GM23338 (cell line): Measurements from ENCODE around the gene FBXO45. TPM values are rescaled to one million over a fixed set of nuclear protein-coding genes. Genes with fewer than 3 reads are reported as not detected.

Source experiments
- ATAC-seq: fragments of 200-7000 bp; cut with Tn5 transposase; 3 replicates; pipeline ENCODE4 v1.9.1; 2020
- DNase-seq: peaks from one replicate; pipeline ENCODE4 v3.0.0-alpha.2; 2015; ENCODE audit warnings: low spot score
- H2AFZ ChIP-seq: fragments of 200-600 bp; sonication (generic); 2 replicates; pipeline ENCODE4 v1.8.0; 2016; ENCODE audit warnings: antibody characterized with exemption, mild to moderate bottlenecking, moderate library complexity
- H3F3A ChIP-seq: fragments of 200-600 bp; sonication (generic); replicated peaks from 2 replicates; pipeline ENCODE4 v1.8.0; 2017; ENCODE audit warnings: antibody characterized with exemption, mixed run types, low read depth
- H3K27ac ChIP-seq: fragments of 200-600 bp; sonication (generic); 2 replicates; pipeline ENCODE4 v1.6.1; 2016; ENCODE audit warnings: low read depth
- H3K27me3 ChIP-seq: fragments of 200-600 bp; sonication (generic); 2 replicates; pipeline ENCODE4 v1.8.0; 2016; ENCODE audit warnings: mild to moderate bottlenecking, mixed run types, moderate library complexity; ENCODE audit not compliant: insufficient read depth
- H3K36me3 ChIP-seq: fragments of 200-600 bp; sonication (generic); 2 replicates; pipeline ENCODE4 v1.8.0; 2016; ENCODE audit warnings: mild to moderate bottlenecking; ENCODE audit not compliant: insufficient read depth
- H3K4me1 ChIP-seq: fragments of 200-600 bp; sonication (generic); 2 replicates; pipeline ENCODE4 v1.8.0; 2016; ENCODE audit warnings: mild to moderate bottlenecking, moderate library complexity; ENCODE audit not compliant: insufficient read depth
- H3K4me2 ChIP-seq: fragments of 200-600 bp; sonication (generic); 2 replicates; pipeline ENCODE4 v1.7.1; 2017; ENCODE audit warnings: mixed run types
- H3K4me3 ChIP-seq: fragments of 200-600 bp; sonication (generic); 2 replicates; pipeline ENCODE4 v1.6.1; 2016; ENCODE audit warnings: mixed run types
- H3K79me2 ChIP-seq: fragments of 200-600 bp; sonication (generic); replicated peaks from 2 replicates; pipeline ENCODE4 v1.8.0; 2017; ENCODE audit warnings: mild to moderate bottlenecking; ENCODE audit not compliant: insufficient read depth
- H3K9me2 ChIP-seq: fragments of 200-600 bp; sonication (generic); 2 replicates; pipeline ENCODE4 v1.8.0; 2017; ENCODE audit not compliant: insufficient read depth
- H4K20me1 ChIP-seq: fragments of 200-600 bp; sonication (generic); replicated peaks from 2 replicates; pipeline ENCODE4 v1.8.0; 2017; ENCODE audit warnings: mild to moderate bottlenecking; ENCODE audit not compliant: insufficient read depth
- H3K27ac Mint-ChIP-seq: 2 replicates; pipeline ENCODE4 v1.8.0; 2020; ENCODE audit warnings: inconsistent platforms, mild to moderate bottlenecking, moderate library complexity, mixed read lengths
- H3K27me3 Mint-ChIP-seq: 3 replicates; pipeline ENCODE4 v1.8.0; 2022; ENCODE audit warnings: low read depth, mild to moderate bottlenecking, moderate library complexity, mixed read lengths, inconsistent platforms; ENCODE audit not compliant: insufficient read depth, poor library complexity
- H3K36me3 Mint-ChIP-seq: 3 replicates; pipeline ENCODE4 v1.8.0; 2021; ENCODE audit warnings: low read depth, mild to moderate bottlenecking, inconsistent platforms, moderate library complexity, mixed read lengths
- H3K4me1 Mint-ChIP-seq: 3 replicates; pipeline ENCODE4 v1.8.0; 2020; ENCODE audit warnings: mild to moderate bottlenecking, inconsistent platforms, mixed read lengths
- H3K4me3 Mint-ChIP-seq: 3 replicates; pipeline ENCODE4 v1.8.0; 2021; ENCODE audit warnings: moderate library complexity, mild to moderate bottlenecking, inconsistent platforms, mixed read lengths
- H3K9me3 Mint-ChIP-seq: 3 replicates; pipeline ENCODE4 v1.8.0; 2020; ENCODE audit warnings: moderate library complexity, mild to moderate bottlenecking, inconsistent platforms, mixed read lengths
- CREB1 ChIP-seq: fragments of 250-450 bp; sonication (Bioruptor Pico); IDR thresholded peaks from 2 replicates; pipeline ENCODE4 v1.5.0; 2020; ENCODE audit warnings: low read depth, mild to moderate bottlenecking, moderate library complexity
- CTCF ChIP-seq, 2 experiments: fragments of 200-600 bp in 1 of 2; sonication (generic) in 1 of 2; conservative IDR thresholded peaks; 2 replicates each; pipeline versions ENCODE4 v1.5.1 to v1.6.1; 2016 to 2017; ENCODE audit warnings: antibody characterized with exemption in 2 of 2, low read depth in 2 of 2, mild to moderate bottlenecking in 2 of 2, moderate library complexity in 1 of 2
- ETS1 ChIP-seq: IDR thresholded peaks from 2 replicates; pipeline ENCODE4 v1.6.1; 2016; ENCODE audit warnings: antibody characterized with exemption
- EZH2 ChIP-seq: fragments of 200-600 bp; sonication (generic); IDR thresholded peaks from one replicate; pipeline ENCODE4 v1.8.0; 2017; ENCODE audit warnings: antibody characterized with exemption, mild to moderate bottlenecking, low read depth; ENCODE audit not compliant: unreplicated experiment
- EZH2phosphoT487 ChIP-seq: fragments of 200-600 bp; sonication (generic); IDR thresholded peaks from one replicate; pipeline ENCODE4 v1.8.1; 2018; ENCODE audit warnings: antibody characterized with exemption; ENCODE audit not compliant: unreplicated experiment
- JUNB ChIP-seq: IDR thresholded peaks from one replicate; pipeline ENCODE4 v1.6.1; 2016; ENCODE audit warnings: antibody characterized with exemption; ENCODE audit not compliant: unreplicated experiment
- NANOG ChIP-seq: IDR thresholded peaks from 2 replicates; pipeline ENCODE4 v1.6.1; 2016; ENCODE audit warnings: antibody characterized with exemption, borderline replicate concordance
- POLR2AphosphoS5 ChIP-seq: IDR thresholded peaks from 2 replicates; pipeline ENCODE4 v1.6.1; 2016; ENCODE audit warnings: antibody characterized with exemption, low read depth
- STAT1 ChIP-seq: IDR thresholded peaks from one replicate; pipeline ENCODE4 v1.6.1; 2016; ENCODE audit warnings: antibody characterized with exemption; ENCODE audit not compliant: unreplicated experiment
- ZNF114 ChIP-seq: fragments of 250-450 bp; sonication (Bioruptor Pico); IDR thresholded peaks from 2 replicates; pipeline ENCODE4 v1.5.0; 2020; ENCODE audit warnings: mild to moderate bottlenecking, moderate library complexity
- ZNF331 ChIP-seq: fragments of 250-450 bp; sonication (Bioruptor Pico); IDR thresholded peaks from 2 replicates; pipeline ENCODE4 v1.5.0; 2020; ENCODE audit warnings: low read depth, mild to moderate bottlenecking, moderate library complexity
- ZNF462 ChIP-seq: fragments of 250-450 bp; sonication (Bioruptor Pico); IDR thresholded peaks from 2 replicates; pipeline ENCODE4 v1.5.0; 2020; ENCODE audit warnings: mild to moderate bottlenecking, moderate library complexity
- polyA plus RNA-seq: library from polyadenylated mRNA; unstranded; fragments of >200 nt; fragmentation: Nextera tagmentation; extraction: Ambion mirVana; gene quantifications from 2 replicates; pipeline ENCODE4 v1.2.1, GENCODE V29; 2016
- total RNA-seq: library from RNA; depleted of rRNA; stranded (reverse); fragments of >200 nt; shearing (Covaris generic); gene quantifications from 2 replicates; pipeline ENCODE4 v1.2.3, GENCODE V29; 2014
- TF ChIP-seq, protein P1 (sequence below): IDR thresholded peaks from one replicate; pipeline ENCODE4 v1.6.1; 2018; ENCODE audit warnings: antibody characterized with exemption; ENCODE audit not compliant: unreplicated experiment

FBXO45 gene
- total and polyA plus RNA-seq, 2 experiments from 2014 or later: 10.3 to 23.7 TPM

DNA sequence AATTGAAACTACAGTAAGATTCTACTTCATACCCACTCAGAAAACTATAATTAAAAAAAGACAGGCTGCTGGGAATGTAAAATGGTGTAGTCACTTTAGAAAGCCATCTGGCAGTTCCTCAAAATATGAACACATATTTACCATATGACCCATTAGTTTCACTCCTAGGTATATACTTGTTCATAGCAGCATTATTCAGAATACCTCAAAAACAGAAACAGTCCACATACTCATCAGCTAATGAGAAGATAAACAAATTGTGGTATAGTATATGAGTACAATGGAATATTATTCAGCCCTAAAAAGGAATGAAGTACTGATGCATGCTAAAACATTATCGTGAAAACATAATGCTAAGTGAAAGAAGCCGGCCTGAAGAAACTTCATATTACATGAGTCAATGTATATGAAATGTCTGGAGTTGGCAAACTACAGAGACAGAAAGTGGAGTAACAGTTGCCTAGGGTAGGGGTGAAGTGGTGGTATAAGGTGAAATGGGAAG is 23.9 kb upstream of the FBXO45 start:
- no peaks in the 10 kb centered on the region for H3K36me3 ChIP-seq
- no peak for DNase-seq
- H2AFZ ChIP-seq: no peak overlapping the region
- H3K4me1 ChIP-seq: no peaks in the 10 kb centered on the region
- Mint-ChIP-seq H3K4me3 (no peak overlapping the region), H3K9me3 (peaks cover 41% of the 10 kb centered on the region), H3K36me3 (peaks cover 8% of the 10 kb centered on the region), H3K27ac (no peak overlapping the region), H3K27me3 (peaks cover 2% of the 10 kb centered on the region), H3K4me1 (no peaks in the 10 kb centered on the region)
- TF ChIP-seq ZNF331 (no peak), CTCF (conservative IDR thresholded peaks at IDR 0.05; ENCODE audit: low read depth in 2 of 2) (no peak), ETS1 (no peak), JUNB (no peak), NANOG (no peak), EZH2phosphoT487 (no peak), POLR2AphosphoS5 (no peak), STAT1 (no peak), ZNF462 (CRISPR knock-in tag) (no peak), ZNF114 (CRISPR knock-in tag) (no peak), EZH2 (no peak), CREB1 (CRISPR knock-in tag) (no peak)
- TF ChIP-seq, protein P1, sequence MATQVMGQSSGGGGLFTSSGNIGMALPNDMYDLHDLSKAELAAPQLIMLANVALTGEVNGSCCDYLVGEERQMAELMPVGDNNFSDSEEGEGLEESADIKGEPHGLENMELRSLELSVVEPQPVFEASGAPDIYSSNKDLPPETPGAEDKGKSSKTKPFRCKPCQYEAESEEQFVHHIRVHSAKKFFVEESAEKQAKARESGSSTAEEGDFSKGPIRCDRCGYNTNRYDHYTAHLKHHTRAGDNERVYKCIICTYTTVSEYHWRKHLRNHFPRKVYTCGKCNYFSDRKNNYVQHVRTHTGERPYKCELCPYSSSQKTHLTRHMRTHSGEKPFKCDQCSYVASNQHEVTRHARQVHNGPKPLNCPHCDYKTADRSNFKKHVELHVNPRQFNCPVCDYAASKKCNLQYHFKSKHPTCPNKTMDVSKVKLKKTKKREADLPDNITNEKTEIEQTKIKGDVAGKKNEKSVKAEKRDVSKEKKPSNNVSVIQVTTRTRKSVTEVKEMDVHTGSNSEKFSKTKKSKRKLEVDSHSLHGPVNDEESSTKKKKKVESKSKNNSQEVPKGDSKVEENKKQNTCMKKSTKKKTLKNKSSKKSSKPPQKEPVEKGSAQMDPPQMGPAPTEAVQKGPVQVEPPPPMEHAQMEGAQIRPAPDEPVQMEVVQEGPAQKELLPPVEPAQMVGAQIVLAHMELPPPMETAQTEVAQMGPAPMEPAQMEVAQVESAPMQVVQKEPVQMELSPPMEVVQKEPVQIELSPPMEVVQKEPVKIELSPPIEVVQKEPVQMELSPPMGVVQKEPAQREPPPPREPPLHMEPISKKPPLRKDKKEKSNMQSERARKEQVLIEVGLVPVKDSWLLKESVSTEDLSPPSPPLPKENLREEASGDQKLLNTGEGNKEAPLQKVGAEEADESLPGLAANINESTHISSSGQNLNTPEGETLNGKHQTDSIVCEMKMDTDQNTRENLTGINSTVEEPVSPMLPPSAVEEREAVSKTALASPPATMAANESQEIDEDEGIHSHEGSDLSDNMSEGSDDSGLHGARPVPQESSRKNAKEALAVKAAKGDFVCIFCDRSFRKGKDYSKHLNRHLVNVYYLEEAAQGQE: no peak
- no peak overlapping the region for H3K4me3 ChIP-seq
- peaks cover 4% of the 10 kb centered on the region; the same call in 1 of the 2 replicates for H3K9me2 ChIP-seq
- no peak overlapping the region for H3K4me2 ChIP-seq
- no peaks in the 10 kb centered on the region for H4K20me1 ChIP-seq
- H3K79me2 ChIP-seq: no peaks in the 10 kb centered on the region
- no peak overlapping the region for H3K27ac ChIP-seq
- H3F3A ChIP-seq: no peaks in the 10 kb centered on the region
- no peak for ATAC-seq
- H3K27me3 ChIP-seq: no peaks in the 10 kb centered on the region
